Parathyroid adenoma (tissue), 2 donors: ENCODE measurements around the gene TBCEL.

ENCODE experiments used
- H2AFZ ChIP-seq: fragments of 300-600 bp; sonication (generic); one replicate; pipeline ENCODE4 v1.7.0; 2017; ENCODE audit warnings: antibody characterized with exemption, mild to moderate bottlenecking
- H3K27ac ChIP-seq: fragments of 300-600 bp; sonication (generic); one replicate; pipeline ENCODE4 v1.7.0; 2017
- H3K27me3 ChIP-seq: fragments of 300-600 bp; sonication (generic); one replicate; pipeline ENCODE4 v1.7.0; 2017; ENCODE audit warnings: low read length; ENCODE audit not compliant: control insufficient read depth, insufficient read depth
- H3K36me3 ChIP-seq: fragments of 300-600 bp; sonication (generic); one replicate; pipeline ENCODE4 v1.7.0; 2017; ENCODE audit warnings: low read length; ENCODE audit not compliant: control insufficient read depth, insufficient read depth
- H3K4me1 ChIP-seq: fragments of 300-600 bp; sonication (generic); one replicate; pipeline ENCODE4 v1.7.0; 2017; ENCODE audit warnings: control low read depth
- H3K4me2 ChIP-seq: fragments of 300-600 bp; sonication (generic); one replicate; pipeline ENCODE4 v1.7.0; 2017; ENCODE audit warnings: low read length
- H3K4me3 ChIP-seq: fragments of 300-600 bp; sonication (generic); one replicate; pipeline ENCODE4 v1.7.0; 2017; ENCODE audit warnings: low read depth, low read length
- H3K79me2 ChIP-seq: fragments of 300-600 bp; sonication (generic); one replicate; pipeline ENCODE4 v1.7.0; 2017; ENCODE audit warnings: control low read depth
- H3K9ac ChIP-seq: fragments of 300-600 bp; sonication (generic); one replicate; pipeline ENCODE4 v1.7.0; 2017; ENCODE audit warnings: mild to moderate bottlenecking
- H3K9me3 ChIP-seq: fragments of 300-600 bp; sonication (generic); one replicate; pipeline ENCODE4 v1.7.0; 2017; ENCODE audit warnings: low read length; ENCODE audit not compliant: control insufficient read depth
- TF ChIP-seq, protein P1 (sequence below): fragments of 300-600 bp; sonication (generic); IDR thresholded peaks from one replicate; pipeline ENCODE4 v1.7.0; 2017; ENCODE audit warnings: antibody characterized with exemption, mild to moderate bottlenecking
- donor health status: primary hyperparathyroidism.

The TBCEL gene

DNA sequence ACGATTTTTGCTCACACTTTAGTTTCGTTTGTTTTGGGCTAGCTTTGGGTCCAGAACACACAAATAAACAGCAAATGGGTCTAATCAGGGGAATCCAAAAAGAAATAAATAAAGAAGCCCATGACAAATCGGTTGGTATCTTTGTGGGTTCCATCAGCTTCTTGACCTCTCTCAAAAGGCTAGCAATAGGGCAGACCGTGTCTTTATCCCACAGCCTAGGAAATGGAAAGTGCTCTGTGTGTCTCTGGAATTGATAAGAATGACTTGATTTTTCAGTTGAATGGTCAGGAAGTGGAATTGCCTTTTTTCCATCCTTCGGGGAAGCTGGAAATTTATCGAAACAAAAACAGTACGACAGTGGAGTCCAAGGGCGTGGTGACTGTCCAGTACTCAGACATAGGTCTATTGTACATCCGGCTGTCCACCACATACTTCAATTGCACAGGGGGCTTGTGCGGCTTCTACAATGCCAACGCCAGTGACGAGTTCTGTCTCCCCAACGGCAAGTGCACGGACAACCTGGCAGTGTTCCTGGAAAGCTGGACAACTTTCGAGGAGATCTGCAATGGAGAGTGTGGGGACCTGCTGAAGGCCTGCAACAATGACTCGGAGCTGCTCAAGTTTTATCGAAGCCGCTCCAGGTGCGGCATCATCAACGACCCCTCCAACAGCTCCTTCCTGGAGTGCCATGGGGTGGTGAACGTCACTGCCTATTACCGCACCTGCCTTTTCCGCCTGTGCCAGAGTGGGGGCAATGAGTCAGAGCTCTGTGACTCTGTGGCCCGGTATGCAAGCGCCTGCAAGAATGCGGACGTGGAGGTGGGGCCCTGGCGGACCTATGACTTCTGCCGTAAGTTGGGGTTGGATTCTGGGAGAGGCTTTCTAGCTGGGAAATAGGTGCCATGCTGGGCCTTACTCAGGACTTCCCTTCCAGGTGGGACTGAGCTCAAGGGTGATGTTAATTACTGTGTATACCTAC, 105.7 kb downstream of the TBCEL start:
- H3K9ac ChIP-seq = no peak overlapping the region
- H3K9me3 ChIP-seq = no peaks in the 10 kb centered on the region

DNA sequence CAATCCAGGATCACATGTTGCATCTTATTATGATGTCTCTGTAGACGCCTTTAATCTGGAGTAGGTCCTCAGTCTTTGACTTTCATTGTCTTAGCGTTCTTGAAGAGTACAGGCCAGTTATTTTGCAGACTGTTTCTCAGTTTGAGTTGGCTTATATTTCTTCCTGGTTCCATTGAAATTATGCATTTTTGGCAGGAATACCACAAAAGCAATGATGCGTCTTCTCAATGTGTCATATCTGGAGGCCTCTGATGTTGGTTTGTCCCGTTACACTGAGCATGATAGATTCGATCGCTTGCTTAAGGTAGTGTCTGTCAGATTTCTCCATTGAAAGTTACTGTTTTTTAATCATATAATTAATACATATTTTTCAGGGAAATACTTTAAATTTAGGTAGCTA, 107.8 kb downstream of the TBCEL start:
- Histone ChIP-seq H3K36me3 (no peaks in the 10 kb centered on the region), H3K4me1 (peaks cover 9% of the 10 kb centered on the region), H3K27me3 (no peaks in the 10 kb centered on the region), H3K4me3 (no peak overlapping the region), H2AFZ (no peak overlapping the region), H3K9me3 (no peaks in the 10 kb centered on the region), H3K9ac (no peak overlapping the region), H3K27ac (no peak overlapping the region), H3K79me2 (no peaks in the 10 kb centered on the region), H3K4me2 (no peak overlapping the region)
- TF ChIP-seq, protein P1, sequence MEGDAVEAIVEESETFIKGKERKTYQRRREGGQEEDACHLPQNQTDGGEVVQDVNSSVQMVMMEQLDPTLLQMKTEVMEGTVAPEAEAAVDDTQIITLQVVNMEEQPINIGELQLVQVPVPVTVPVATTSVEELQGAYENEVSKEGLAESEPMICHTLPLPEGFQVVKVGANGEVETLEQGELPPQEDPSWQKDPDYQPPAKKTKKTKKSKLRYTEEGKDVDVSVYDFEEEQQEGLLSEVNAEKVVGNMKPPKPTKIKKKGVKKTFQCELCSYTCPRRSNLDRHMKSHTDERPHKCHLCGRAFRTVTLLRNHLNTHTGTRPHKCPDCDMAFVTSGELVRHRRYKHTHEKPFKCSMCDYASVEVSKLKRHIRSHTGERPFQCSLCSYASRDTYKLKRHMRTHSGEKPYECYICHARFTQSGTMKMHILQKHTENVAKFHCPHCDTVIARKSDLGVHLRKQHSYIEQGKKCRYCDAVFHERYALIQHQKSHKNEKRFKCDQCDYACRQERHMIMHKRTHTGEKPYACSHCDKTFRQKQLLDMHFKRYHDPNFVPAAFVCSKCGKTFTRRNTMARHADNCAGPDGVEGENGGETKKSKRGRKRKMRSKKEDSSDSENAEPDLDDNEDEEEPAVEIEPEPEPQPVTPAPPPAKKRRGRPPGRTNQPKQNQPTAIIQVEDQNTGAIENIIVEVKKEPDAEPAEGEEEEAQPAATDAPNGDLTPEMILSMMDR = no peak

More for the DNA sequence above, 105.7 kb downstream of the TBCEL start:
- no peaks in the 10 kb centered on the region for H3K36me3 ChIP-seq
- H3K27me3 ChIP-seq = no peaks in the 10 kb centered on the region
- H3K27ac ChIP-seq = no peak overlapping the region
- H3K4me2 ChIP-seq = no peak overlapping the region
- H3K79me2 ChIP-seq = no peaks in the 10 kb centered on the region
- no peak overlapping the region for H3K4me3 ChIP-seq
- peaks cover 5% of the 10 kb centered on the region for H3K4me1 ChIP-seq
- no peak overlapping the region for H2AFZ ChIP-seq
- TF ChIP-seq, protein P1 = no peak

DNA sequence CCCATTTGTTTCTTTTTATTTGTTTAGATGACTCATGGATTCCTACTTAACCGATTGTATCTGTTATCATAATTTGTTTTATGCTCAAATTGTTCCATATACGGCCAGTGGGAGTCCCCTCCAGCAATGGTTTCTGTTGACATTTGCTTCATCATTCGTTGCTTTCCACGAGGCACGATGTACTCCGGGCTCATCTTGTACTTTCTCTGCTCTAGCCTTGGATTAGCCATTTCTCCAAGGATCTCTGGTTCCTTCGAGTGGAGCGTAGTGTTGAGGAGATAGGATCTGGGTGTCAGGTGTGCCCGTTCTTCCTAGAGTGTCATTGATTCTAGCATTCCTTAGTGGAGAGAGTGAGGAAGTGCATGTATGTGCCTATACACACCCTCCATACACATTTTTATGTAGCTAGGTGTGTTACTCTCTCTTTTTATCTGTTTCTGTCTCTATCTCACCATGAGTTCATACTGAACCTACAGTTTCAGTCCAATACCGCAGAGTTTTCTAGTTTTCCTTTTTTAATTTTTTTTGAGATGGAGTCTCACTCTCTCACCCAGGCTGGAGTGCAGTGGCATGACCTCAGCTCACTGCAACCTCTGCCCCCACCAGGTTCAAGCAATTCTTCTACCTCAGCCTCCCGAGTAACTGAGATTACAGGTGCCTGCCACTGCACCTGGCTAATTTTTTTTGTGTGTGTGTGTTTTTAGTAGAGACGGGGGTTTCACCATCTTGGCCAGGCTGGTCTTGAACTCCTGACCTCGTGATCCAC, 108.5 kb downstream of the TBCEL start:
- Histone ChIP-seq H3K4me3 (no peak overlapping the region), H3K4me1 (peaks cover 9% of the 10 kb centered on the region), H3K79me2 (no peaks in the 10 kb centered on the region), H3K9ac (no peak overlapping the region), H3K27ac (no peak overlapping the region), H3K4me2 (no peak overlapping the region), H3K27me3 (no peaks in the 10 kb centered on the region), H3K36me3 (no peaks in the 10 kb centered on the region), H3K9me3 (no peaks in the 10 kb centered on the region), H2AFZ (no peak overlapping the region)
- TF ChIP-seq, protein P1 = no peak

DNA sequence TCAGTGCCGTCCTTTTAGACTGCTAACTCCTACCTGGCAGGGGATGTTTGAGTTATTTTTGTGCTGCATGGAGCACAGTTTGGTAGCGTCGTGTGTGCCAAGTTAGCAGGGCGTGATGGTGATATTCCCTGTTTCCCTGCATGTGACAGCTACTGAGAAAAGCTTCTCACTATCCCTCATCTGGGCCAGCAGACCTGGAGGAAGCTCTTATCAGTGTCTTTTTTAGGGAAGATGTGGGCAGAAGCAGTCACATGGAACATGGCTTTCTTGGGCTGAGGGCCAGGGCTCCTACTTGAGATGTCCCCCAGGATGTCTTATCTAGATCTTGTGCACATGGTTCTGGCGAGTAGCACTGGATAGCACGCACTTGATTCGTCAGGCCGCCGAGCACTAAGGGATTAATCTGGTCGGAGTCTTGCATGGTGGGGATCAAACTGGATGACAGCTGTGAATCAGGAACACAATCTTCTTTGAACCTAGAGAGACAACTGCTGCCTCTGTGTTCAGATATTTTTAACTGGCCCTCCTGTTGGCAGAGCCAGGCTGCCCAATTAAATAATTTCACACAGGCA, 110.9 kb downstream of the TBCEL start:
- H3K4me2 ChIP-seq = no peak overlapping the region
- no peak overlapping the region for H3K27ac ChIP-seq
- no peaks in the 10 kb centered on the region for H3K36me3 ChIP-seq
- H3K9ac ChIP-seq = no peak overlapping the region
- peaks cover 9% of the 10 kb centered on the region for H3K4me1 ChIP-seq
- no peak overlapping the region for H3K4me3 ChIP-seq
- H3K27me3 ChIP-seq = no peaks in the 10 kb centered on the region
- no peaks in the 10 kb centered on the region for H3K79me2 ChIP-seq
- H3K9me3 ChIP-seq = no peaks in the 10 kb centered on the region
- H2AFZ ChIP-seq = no peak overlapping the region
- TF ChIP-seq, protein P1 = no peak
